Measurements from ENCODE around the gene KANSL1L. TPM values are rescaled to one million over a fixed set of nuclear protein-coding genes. Genes with fewer than 3 reads are reported as not detected.

KANSL1L gene
- total RNA-seq: 36.3 TPM
- long read RNA-seq, partial matches to known transcripts: 7 of 44 reads
- long read RNA-seq, other reads (novel, unspliced or antisense): 36 of 44 reads

DNA sequence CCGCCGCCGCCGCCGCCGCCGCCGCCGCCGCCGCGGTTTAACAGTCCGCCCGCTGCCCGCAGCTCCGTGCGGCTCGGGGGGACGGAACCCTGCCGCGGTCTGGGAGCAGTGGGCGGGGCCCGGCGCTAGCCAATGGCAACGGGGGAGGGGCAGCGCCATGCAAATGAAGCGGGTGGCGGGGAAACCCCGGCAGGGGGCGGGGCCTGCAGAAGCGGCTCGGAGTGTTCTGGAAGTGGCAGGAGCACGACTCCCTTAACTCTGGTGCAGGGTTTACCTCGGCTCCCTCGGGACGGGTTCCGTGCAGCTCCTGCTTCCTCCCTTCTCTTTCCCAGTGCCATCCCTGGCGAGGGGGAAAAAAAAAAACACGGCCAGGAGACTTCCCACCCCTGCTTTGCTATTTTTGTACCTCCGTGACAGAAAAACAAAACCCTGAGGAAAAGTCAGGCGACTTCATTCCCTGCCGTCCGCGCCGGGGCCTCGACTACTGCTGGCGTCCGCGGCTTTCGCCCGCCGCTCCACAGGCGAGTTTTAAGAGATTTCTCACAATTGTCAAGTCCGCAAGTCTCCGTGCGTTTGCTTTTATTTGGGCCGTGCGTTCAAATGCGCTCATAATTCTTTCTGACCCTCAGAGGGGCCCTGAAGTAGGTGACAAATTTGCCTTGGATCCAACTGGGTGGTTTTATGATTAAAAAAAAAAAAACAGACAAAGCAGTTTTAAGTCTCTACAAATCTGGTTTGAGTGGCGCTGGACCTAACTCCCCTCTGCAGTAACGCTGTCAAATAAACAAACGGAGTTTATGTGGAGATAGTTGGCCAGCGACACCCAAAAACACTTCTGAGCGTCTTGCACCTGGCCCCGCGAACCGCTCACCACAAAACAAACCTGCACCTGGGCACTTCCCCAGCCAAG lies at the start of gene KANSL1L:
Gene KANSL1L (minus strand): TSS at position 101 of the 910 bp plus-strand sequence. CDS start 16,827 bp downstream, outside the sequence.
- H3K9me3 ChIP-seq: no peaks in the 10 kb centered on the region
- H3K4me1 ChIP-seq: peaks cover 28% of the 10 kb centered on the region
- intact Hi-C loops (cut with DNase I): no loop called here
- ATAC-seq (peak; percentile 96), DNase-seq (peak; percentile 100)
- H3K27me3 ChIP-seq: no peaks in the 10 kb centered on the region
- peak within 1 kb of the TSS; percentile 98 for H3K27ac ChIP-seq
- TF ChIP-seq, protein P1, sequence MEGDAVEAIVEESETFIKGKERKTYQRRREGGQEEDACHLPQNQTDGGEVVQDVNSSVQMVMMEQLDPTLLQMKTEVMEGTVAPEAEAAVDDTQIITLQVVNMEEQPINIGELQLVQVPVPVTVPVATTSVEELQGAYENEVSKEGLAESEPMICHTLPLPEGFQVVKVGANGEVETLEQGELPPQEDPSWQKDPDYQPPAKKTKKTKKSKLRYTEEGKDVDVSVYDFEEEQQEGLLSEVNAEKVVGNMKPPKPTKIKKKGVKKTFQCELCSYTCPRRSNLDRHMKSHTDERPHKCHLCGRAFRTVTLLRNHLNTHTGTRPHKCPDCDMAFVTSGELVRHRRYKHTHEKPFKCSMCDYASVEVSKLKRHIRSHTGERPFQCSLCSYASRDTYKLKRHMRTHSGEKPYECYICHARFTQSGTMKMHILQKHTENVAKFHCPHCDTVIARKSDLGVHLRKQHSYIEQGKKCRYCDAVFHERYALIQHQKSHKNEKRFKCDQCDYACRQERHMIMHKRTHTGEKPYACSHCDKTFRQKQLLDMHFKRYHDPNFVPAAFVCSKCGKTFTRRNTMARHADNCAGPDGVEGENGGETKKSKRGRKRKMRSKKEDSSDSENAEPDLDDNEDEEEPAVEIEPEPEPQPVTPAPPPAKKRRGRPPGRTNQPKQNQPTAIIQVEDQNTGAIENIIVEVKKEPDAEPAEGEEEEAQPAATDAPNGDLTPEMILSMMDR (IDR thresholded peaks at IDR 0.05): no peak
- H3K36me3 ChIP-seq: no peaks in the 10 kb centered on the region
- peak within 1 kb of the TSS; percentile 83 for H3K4me3 ChIP-seq

DNA sequence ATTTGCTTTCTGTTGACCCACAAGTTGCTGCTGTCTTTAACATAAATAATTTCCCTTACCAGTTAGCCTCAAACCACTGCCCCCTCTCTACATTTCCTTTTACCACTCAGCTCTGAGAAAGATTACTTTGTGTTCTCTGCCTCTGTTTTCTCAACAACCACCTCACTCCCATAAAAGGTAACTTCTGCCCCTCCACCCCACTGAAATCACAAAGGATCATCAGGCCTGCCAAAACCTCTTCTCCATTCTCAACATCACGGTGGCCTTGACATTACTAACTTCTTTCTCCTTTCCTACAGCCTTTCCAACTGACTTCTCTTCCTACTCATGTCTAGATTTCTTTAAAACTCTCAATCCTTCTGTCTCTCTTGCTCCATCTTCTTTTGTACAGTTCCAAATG lies 43.9 kb upstream of the KANSL1L start:
- ATAC-seq: peak; percentile 63

GRCh38 chr2:210210185-210210584 lies 39.0 kb upstream of the KANSL1L start:
- H3K27me3 ChIP-seq: no peaks in the 10 kb centered on the region
- no peak for ATAC-seq
- no peak overlapping the region for H3K27ac ChIP-seq
- TF ChIP-seq, protein P1 (IDR thresholded peaks at IDR 0.05): no peak
- no peak for DNase-seq
- H3K9me3 ChIP-seq: no peaks in the 10 kb centered on the region
- H3K4me3 ChIP-seq: no peak overlapping the region
- no peaks in the 10 kb centered on the region for H3K4me1 ChIP-seq
- no peaks in the 10 kb centered on the region for H3K36me3 ChIP-seq
- intact Hi-C loops (cut with DNase I): no loop called here

More for the DNA sequence above, 43.9 kb upstream of the KANSL1L start:
- Histone ChIP-seq H3K27me3 (no peaks in the 10 kb centered on the region), H3K27ac (no peak overlapping the region), H3K36me3 (no peaks in the 10 kb centered on the region), H3K9me3 (no peaks in the 10 kb centered on the region), H3K4me3 (no peak overlapping the region), H3K4me1 (no peaks in the 10 kb centered on the region)
- TF ChIP-seq, protein P1 (IDR thresholded peaks at IDR 0.05): no peak
- no peak for DNase-seq
- intact Hi-C loops (cut with DNase I): no loop called here

DNA sequence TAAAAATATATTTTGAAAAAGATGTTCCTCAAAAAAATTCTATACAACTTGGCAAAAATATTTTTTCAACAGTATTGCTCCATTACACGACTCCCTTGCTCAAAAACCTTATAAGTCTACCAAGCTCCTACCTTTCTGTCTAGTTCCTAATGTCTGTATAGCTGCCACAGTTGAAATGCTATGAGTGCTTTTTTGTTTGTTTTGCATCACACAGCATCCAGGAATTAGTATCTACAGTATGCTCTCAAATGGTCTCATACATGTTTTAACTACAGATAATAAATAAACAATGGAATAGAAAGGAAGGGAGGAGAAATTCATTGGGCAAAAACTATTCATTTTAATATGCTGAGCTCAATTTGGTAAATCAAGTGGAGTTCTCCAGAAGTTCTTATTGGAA lies 36.7 kb upstream of the KANSL1L start:
- H3K4me3 ChIP-seq: no peak overlapping the region
- no peaks in the 10 kb centered on the region for H3K36me3 ChIP-seq
- TF ChIP-seq, protein P1 (IDR thresholded peaks at IDR 0.05): no peak
- DNase-seq (no peak), ATAC-seq (no peak)
- intact Hi-C loops (cut with DNase I): loop anchor here (10.0 kb wide), 1 partner anchor 233 kb away; no protein-coding TSS in a partner anchor
- H3K27ac ChIP-seq: no peak overlapping the region
- H3K4me1 ChIP-seq: no peaks in the 10 kb centered on the region
- H3K9me3 ChIP-seq: no peaks in the 10 kb centered on the region
- no peaks in the 10 kb centered on the region for H3K27me3 ChIP-seq

DNA sequence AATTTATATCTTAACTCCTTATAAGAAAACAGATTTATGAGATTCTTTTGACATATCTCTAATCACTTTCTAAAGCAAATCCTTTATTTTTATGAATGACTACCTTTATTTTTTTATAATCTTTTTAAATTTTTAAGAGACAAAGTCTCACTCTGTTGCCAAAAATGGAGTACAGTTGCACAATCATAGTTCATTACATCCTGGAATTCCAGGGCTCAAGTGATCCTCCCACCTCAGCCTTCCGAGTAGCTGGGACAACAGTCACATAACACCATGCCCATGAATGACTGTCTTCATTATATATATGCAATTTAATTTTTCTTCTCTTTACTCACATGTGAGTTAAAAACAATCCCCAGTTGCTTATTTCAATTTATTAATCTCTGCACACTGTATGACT lies 32.3 kb upstream of the KANSL1L start:
- H3K36me3 ChIP-seq: no peaks in the 10 kb centered on the region
- DNase-seq (no peak), ATAC-seq (peak; percentile 39)
- intact Hi-C loops (cut with DNase I): loop anchor here (10.0 kb wide), 1 partner anchor 229 kb away; no protein-coding TSS in a partner anchor
- H3K4me1 ChIP-seq: peaks cover 3% of the 10 kb centered on the region
- H3K27me3 ChIP-seq: no peaks in the 10 kb centered on the region
- no peak overlapping the region for H3K4me3 ChIP-seq
- no peaks in the 10 kb centered on the region for H3K9me3 ChIP-seq
- no peak overlapping the region for H3K27ac ChIP-seq
- TF ChIP-seq, protein P1 (IDR thresholded peaks at IDR 0.05): no peak
